ENCODE results near the gene CNTNAP3. TPM values are rescaled to one million over a fixed set of nuclear protein-coding genes. Genes with fewer than 3 reads are reported as not detected.
"Not testable (repeated sequence)": the region's sequence is repeated elsewhere in the genome, so short reads cannot be mapped to it uniquely, and the experiment has no call there.

Gene CNTNAP3
- total RNA-seq, result not detected

GRCh38 chr9:39287980-39288379, at the start of gene CNTNAP3:
TSS of gene CNTNAP3 (minus strand) at chr9:39288167. CDS start at chr9:39288064, 103 bp downstream.
- H3K4me1 Mint-ChIP-seq (ENCODE audit: low read depth); H3K27me3 Mint-ChIP-seq (ENCODE audit: low read depth); ATAC-seq; H3K4me3 Mint-ChIP-seq; DNase-seq; H3K36me3 Mint-ChIP-seq (ENCODE audit: insufficient read depth); H3K9me3 Mint-ChIP-seq: not testable (repeated sequence)

DNA sequence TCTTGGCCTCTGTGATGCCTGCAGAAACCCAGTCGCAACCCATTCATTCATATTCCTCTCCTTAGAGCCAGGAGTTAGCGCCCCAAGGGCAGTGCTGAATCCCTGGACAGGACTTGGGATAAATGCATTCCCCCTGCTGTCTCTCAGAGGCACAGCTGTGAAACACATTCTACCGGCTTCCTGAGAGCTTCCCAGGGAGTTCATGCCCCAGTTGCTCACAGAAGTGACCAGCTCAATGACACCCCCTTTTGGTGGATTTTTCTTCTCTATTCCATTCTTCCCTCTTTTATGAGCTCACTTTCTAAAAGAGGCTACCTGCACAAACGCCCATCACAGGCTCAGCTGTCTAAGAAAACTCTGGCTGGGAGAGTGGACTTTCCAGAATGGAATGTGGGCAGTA, 8.0 kb downstream of the CNTNAP3 start:
- not testable (repeated sequence) for H3K4me3 Mint-ChIP-seq; ATAC-seq; H3K36me3 Mint-ChIP-seq (ENCODE audit: insufficient read depth); DNase-seq; H3K27me3 Mint-ChIP-seq (ENCODE audit: low read depth); H3K4me1 Mint-ChIP-seq (ENCODE audit: low read depth); H3K9me3 Mint-ChIP-seq

DNA sequence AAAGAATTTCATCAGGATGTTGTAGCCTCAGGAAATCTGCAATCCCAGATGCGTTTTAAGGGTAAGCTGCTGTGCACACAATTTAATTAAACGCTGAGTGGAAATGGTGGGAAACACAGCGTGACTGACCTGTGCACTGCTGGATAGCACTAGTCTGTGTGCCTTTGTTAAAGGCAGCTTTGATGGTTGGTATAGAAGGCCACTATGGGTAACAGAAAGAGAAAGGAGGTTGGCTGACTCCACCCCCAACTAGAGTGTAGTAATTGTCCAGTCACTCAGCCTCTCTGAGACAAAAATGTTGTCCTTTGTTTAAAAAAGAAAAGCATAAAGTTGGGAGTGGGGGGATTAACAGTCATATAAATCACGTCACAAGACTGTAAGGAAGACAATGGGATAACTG, 45.5 kb downstream of the CNTNAP3 start:
- not testable (repeated sequence) for DNase-seq; H3K4me1 Mint-ChIP-seq (ENCODE audit: low read depth); H3K9me3 Mint-ChIP-seq; H3K4me3 Mint-ChIP-seq; H3K27me3 Mint-ChIP-seq (ENCODE audit: low read depth); H3K36me3 Mint-ChIP-seq (ENCODE audit: insufficient read depth); ATAC-seq

- DNase-seq; H3K27me3 Mint-ChIP-seq (ENCODE audit: low read depth); H3K4me3 Mint-ChIP-seq; H3K4me1 Mint-ChIP-seq (ENCODE audit: low read depth); H3K9me3 Mint-ChIP-seq; ATAC-seq; H3K36me3 Mint-ChIP-seq (ENCODE audit: insufficient read depth): not testable (repeated sequence)
Observed at GRCh38 chr9:39232130-39232991, 55.6 kb downstream of the CNTNAP3 start.

GRCh38 chr9:39215976-39216375, 72.0 kb downstream of the CNTNAP3 start:
- H3K36me3 Mint-ChIP-seq (ENCODE audit: insufficient read depth); H3K4me3 Mint-ChIP-seq; DNase-seq; ATAC-seq; H3K4me1 Mint-ChIP-seq (ENCODE audit: low read depth); H3K9me3 Mint-ChIP-seq; H3K27me3 Mint-ChIP-seq (ENCODE audit: low read depth): not testable (repeated sequence)

GRCh38 chr9:39209773-39210172, 78.2 kb downstream of the CNTNAP3 start:
- H3K4me1 Mint-ChIP-seq (ENCODE audit: low read depth); H3K27me3 Mint-ChIP-seq (ENCODE audit: low read depth); ATAC-seq; DNase-seq; H3K9me3 Mint-ChIP-seq; H3K4me3 Mint-ChIP-seq; H3K36me3 Mint-ChIP-seq (ENCODE audit: insufficient read depth): not testable (repeated sequence)

GRCh38 chr9:39206643-39207042, 81.3 kb downstream of the CNTNAP3 start:
- DNase-seq; H3K4me1 Mint-ChIP-seq (ENCODE audit: low read depth); H3K4me3 Mint-ChIP-seq; H3K27me3 Mint-ChIP-seq (ENCODE audit: low read depth); ATAC-seq; H3K9me3 Mint-ChIP-seq; H3K36me3 Mint-ChIP-seq (ENCODE audit: insufficient read depth): not testable (repeated sequence)

GRCh38 chr9:39205842-39206241, 82.1 kb downstream of the CNTNAP3 start:
- DNase-seq; H3K4me1 Mint-ChIP-seq (ENCODE audit: low read depth); H3K9me3 Mint-ChIP-seq; H3K27me3 Mint-ChIP-seq (ENCODE audit: low read depth); ATAC-seq; H3K36me3 Mint-ChIP-seq (ENCODE audit: insufficient read depth); H3K4me3 Mint-ChIP-seq: not testable (repeated sequence)

- H3K4me1 Mint-ChIP-seq (ENCODE audit: low read depth); H3K27me3 Mint-ChIP-seq (ENCODE audit: low read depth); H3K9me3 Mint-ChIP-seq; DNase-seq; ATAC-seq; H3K36me3 Mint-ChIP-seq (ENCODE audit: insufficient read depth); H3K4me3 Mint-ChIP-seq: not testable (repeated sequence)
Observed at GRCh38 chr9:39200412-39200811, 87.6 kb downstream of the CNTNAP3 start.

DNA sequence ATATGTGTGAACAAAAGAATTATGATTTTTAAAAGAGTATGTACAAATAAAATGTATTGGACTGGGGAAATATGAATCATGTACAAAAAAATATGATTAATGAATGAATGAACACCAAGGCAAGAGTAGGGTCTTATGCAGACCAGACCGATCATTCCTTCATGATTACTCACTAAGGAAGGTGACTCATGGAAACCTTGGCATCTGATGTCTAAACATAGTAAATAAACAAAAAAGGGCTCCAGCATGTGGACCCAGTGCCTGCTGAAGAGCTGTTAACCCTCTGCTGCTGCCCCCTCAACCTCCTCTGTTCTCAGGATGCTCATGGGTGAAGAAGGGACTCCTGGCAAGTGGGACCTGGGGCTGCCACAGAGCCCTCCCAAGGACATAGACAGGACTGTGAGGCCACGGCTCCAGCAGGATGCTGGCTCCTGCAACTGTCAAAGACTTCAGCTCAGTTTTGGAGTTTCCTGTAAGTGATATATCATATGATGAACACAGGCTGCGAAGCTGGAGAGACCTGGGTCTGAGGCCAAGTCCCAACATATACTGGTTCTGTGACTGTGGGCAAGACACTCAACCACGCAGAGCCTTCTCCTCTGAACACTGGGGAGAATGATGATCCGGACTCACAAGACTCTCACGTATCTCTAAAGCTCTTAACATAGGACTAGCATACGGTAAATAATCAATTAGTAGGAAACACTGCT, 89.8 kb downstream of the CNTNAP3 start:
- DNase-seq, ATAC-seq: not testable (repeated sequence)

GRCh38 chr9:39171370-39171769, 116.6 kb downstream of the CNTNAP3 start:
- H3K4me1 Mint-ChIP-seq (ENCODE audit: low read depth); H3K36me3 Mint-ChIP-seq (ENCODE audit: insufficient read depth); H3K9me3 Mint-ChIP-seq: not testable (repeated sequence)

More for the DNA sequence above, 89.8 kb downstream of the CNTNAP3 start:
- not testable (repeated sequence) for H3K4me1 Mint-ChIP-seq (ENCODE audit: low read depth); H3K9me3 Mint-ChIP-seq; H3K27me3 Mint-ChIP-seq (ENCODE audit: low read depth); H3K4me3 Mint-ChIP-seq; H3K36me3 Mint-ChIP-seq (ENCODE audit: insufficient read depth)

GRCh38 chr9:39157714-39158113, 130.3 kb downstream of the CNTNAP3 start:
- H3K36me3 Mint-ChIP-seq (ENCODE audit: insufficient read depth); H3K9me3 Mint-ChIP-seq; ATAC-seq; DNase-seq; H3K4me1 Mint-ChIP-seq (ENCODE audit: low read depth); H3K4me3 Mint-ChIP-seq; H3K27me3 Mint-ChIP-seq (ENCODE audit: low read depth): not testable (repeated sequence)

More at GRCh38 chr9:39171370-39171769, 116.6 kb downstream of the CNTNAP3 start:
- not testable (repeated sequence) for H3K27me3 Mint-ChIP-seq (ENCODE audit: low read depth); DNase-seq; H3K4me3 Mint-ChIP-seq; ATAC-seq

- H3K9me3 Mint-ChIP-seq; H3K4me1 Mint-ChIP-seq (ENCODE audit: low read depth); DNase-seq; H3K36me3 Mint-ChIP-seq (ENCODE audit: insufficient read depth); H3K27me3 Mint-ChIP-seq (ENCODE audit: low read depth); H3K4me3 Mint-ChIP-seq; ATAC-seq: not testable (repeated sequence)
Observed at GRCh38 chr9:39132826-39133552, 155.0 kb downstream of the CNTNAP3 start.

DNA sequence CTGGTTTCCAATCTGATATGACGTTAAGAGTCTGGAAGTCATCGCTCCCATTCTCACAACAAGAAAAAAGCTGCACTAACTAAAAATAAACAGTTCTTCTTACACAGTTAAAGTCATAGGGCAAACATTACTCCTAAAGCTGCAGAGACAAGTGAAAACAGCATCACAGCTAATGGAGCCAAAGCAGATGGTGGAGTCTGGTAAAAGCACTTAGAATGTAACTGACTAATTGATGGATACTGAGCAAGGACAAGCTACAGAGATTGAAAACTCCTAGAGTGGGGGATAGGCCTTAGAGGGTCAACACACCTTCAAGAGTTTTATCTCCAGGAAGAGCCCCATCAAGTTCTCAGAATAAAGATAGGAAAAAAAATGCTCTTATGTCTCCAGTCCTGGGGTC, 166.6 kb downstream of the CNTNAP3 start:
- not testable (repeated sequence) for H3K27me3 Mint-ChIP-seq (ENCODE audit: low read depth); H3K4me1 Mint-ChIP-seq (ENCODE audit: low read depth); H3K9me3 Mint-ChIP-seq; ATAC-seq; DNase-seq; H3K4me3 Mint-ChIP-seq; H3K36me3 Mint-ChIP-seq (ENCODE audit: insufficient read depth)
